NCI-H2196 (cell line): ENCODE data around the gene MAN2B1.
"Not testable (repeated sequence)": the region's sequence is repeated elsewhere in the genome, so short reads cannot be mapped to it uniquely, and the experiment has no call there.

Source experiments
- DNase-seq: peaks from one replicate; lab custom pipeline; 2025; ENCODE audit not compliant: unreplicated experiment; lab: John Stamatoyannopoulos, UW

MAN2B1 gene

DNA sequence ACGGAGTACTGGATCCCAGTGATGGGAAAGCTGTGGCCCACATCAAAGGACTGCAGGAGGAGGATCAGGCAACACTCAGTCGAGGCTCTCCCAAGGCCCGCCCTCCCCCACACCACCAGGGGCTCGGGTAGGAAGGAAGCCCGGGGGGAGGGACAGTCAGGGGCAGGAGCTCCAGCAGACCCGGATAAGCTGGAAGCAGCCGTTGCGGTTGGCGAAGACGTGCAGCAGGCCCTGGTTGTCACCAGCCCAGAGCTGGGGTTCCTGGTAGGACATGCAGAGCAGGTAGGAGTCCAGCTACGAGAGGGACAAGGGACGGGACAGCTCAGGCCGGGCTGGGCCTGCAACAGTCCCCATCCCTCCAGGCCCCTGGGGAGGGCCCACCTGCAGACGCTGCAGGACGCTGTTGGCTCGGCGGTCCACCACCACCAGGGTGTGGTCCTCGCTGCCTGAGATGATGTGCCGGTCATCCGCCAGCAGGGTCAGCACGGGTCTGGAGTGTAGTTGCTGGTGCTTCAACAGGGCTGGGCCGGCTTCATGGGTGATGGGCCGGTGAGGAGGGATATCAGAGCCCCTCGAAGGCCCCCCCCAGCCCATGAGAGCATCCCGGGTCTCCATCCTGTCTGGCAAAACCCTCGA is 23.2 kb upstream of the MAN2B1 start:
- no peak for DNase-seq

DNA sequence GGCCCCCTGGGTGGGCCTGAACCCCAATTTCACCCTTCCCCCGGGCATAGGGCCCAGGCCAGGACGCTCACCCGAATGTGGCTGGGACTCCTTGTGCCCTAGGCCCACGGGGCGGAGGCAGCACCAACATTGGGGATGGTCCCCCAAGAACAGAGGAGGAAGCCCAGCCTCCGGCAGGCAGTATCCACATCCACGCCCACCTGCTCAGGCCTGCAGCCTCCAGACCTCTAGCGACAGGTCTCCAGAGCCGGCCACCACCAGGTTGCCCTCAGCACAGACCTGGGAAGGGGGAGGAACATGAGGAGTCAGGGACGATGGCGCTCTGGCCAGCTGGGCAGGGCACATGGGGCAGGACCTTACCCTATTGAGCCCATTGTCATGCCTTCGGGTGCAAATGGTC is 22.5 kb upstream of the MAN2B1 start:
- no peak for DNase-seq

DNA sequence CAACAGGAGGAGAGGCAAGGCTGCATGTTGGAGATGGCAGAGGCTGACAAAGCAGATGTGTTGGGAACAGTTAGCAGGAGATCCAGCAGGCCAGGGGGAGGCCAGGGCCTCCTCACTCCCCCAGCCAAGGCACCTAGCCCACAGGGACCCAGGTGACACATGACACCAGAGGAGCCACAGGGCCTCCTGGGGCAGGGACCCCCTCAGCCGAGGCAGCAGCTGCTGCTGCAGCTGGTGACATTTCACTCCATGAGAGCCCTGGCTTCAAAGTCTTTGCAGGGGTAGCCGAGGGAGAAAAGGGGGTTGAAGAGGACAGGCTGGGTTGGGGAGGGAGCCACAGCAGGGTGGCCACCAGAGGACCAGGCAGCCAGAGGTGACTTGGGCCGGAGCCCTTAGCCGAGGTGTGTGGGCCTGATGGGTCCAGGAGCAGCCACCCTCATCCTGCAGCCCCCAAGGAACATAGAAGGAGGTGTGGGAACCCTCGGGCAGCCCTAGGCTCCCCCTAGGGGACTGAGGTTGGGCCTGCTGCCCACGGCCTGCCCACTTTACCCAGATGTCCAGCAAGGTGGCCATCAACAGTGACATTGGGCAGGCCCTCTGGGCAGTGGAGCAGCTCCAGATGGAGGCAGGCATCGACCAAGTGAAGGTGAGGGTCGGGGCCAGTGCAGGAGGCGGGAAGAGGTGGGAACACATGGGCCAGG is 21.1 kb upstream of the MAN2B1 start, which contains the start of gene GNG14:
Gene GNG14, plus strand, starts transcription at position 503 of the 701 bp plus-strand sequence. Its CDS starts 51 bp downstream, at position 554.
- DNase-seq = no peak

DNA sequence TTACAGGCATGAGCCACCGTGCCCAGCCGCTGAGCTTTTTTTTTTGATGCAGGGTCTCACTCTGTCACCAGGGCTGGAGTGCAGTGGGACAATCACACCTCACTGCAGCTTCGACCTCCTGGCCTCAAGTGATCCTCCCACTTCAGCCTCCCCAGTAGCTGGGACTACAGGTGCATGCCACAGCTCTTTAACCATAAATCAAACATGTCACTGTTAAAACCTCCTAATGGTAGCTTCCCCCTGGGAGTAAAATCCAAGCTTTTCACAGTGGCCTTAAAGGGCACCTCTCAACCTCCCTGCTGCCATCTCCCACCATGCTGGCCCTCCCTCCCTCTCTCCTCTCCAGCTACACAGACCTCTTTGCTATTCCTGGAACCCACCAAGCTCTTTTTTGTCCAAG is 19.3 kb upstream of the MAN2B1 start:
- no peak for DNase-seq

GRCh38 chr19:12681074-12681987 is 14.8 kb upstream of the MAN2B1 start, which contains the start of gene DHPS:
DHPS (minus strand) TSS chr19:12681880; CDS start chr19:12681766, 114 bp downstream.
- DNase-seq = peak; percentile 97

- no peak for DNase-seq
Observed at GRCh38 chr19:12680034-12680433, 13.5 kb upstream of the MAN2B1 start.

GRCh38 chr19:12678039-12678438 is 11.5 kb upstream of the MAN2B1 start:
- not testable (repeated sequence) for DNase-seq

DNA sequence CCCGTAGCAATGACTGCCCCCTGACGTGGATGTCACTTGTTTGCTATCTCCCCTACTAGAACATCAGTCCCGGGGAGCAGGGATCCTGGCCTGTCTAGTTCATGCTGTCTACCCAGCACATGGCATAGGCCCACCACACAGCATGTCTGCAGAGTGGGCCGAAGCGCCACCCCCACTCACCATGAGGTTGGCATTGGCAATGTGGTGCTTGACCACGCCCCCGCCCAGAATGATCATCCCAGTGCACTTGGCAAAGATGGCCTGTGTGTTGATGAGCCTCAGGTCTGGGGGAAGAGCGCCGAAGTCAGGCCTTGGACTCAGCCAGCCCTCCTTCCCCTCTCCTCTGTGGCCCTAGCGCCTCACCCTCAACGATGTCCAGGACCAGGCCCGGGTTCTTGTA is 10.4 kb upstream of the MAN2B1 start:
- no peak for DNase-seq

GRCh38 chr19:12676384-12676792 is 9.8 kb upstream of the MAN2B1 start:
- peak; percentile 88 for DNase-seq

GRCh38 chr19:12675940-12676339 is 9.4 kb upstream of the MAN2B1 start:
- no peak for DNase-seq

DNA sequence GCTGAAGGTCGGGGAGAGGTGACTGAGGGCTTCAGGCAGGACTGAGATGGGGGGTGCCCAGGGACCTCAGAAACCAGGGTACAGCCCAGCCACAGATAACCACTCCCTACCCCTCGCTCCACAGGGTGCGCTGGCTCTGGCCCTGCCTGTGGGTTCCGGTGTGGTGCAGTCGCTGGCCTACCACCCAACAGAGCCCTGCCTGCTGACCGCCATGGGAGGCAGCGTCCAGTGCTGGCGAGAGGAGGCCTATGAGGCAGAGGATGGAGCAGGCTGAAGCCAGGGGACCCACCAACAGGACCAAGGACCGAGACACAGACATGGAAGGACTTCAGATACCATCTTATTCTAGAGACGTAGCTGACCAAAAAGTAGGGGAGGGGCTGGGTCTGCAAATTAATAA is 8.9 kb upstream of the MAN2B1 start:
- DNase-seq = no peak

GRCh38 chr19:12672744-12673143 is 6.2 kb upstream of the MAN2B1 start:
- DNase-seq = no peak

DNA sequence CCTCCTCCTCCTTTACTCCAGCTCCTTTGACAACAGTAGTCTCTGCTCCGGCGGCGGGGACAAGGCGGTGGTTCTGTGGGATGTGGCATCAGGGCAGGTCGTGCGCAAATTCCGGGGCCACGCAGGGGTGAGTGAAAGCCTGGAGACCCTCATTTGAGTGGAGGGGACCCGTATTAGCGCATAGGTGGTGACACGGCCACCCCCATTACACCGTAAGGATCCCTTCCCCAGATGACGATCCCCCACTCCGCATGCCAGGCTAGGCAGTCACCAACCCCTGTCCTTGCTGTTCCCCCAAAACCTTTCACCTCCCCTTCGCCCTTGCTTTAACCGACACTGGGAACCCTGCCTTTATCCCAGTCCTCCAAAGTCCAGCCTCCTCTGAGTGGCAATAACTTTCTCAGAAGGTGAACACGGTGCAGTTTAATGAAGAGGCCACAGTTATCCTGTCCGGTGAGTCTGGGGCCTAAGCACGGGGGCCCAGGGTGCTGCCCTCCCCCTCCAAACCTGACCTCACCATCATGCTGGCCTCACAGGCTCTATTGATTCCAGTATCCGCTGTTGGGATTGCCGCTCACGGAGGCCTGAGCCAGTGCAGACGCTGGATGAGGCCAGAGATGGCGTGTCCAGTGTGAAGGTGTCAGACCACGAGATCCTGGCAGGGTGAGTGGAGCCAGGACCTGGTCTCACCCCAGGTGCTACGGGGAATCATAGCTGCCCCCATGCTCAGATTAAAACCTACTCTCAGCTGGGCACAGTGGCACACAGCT is 3.8 kb upstream of the MAN2B1 start:
- no peak for DNase-seq

- peak; percentile 75 for DNase-seq
Observed at GRCh38 chr19:12669270-12670158, 3.0 kb upstream of the MAN2B1 start.

DNA sequence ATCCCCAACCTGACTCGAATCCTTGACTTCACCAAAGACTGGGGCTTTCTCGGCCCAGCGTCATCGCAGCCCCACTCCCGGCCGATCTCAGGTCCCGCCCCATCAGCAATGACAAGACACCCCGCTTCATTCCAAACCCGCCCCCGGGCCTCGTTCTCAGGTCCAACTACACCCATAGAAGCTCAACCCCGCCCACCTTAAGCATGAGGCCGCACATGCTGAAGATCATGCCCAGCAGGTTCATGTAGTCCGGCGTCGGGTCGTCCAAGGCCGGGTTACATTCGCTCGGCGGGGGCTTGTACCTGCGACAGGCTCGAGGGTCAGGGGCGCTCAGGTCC is 2.4 kb upstream of the MAN2B1 start:
- DNase-seq = no peak

DNA sequence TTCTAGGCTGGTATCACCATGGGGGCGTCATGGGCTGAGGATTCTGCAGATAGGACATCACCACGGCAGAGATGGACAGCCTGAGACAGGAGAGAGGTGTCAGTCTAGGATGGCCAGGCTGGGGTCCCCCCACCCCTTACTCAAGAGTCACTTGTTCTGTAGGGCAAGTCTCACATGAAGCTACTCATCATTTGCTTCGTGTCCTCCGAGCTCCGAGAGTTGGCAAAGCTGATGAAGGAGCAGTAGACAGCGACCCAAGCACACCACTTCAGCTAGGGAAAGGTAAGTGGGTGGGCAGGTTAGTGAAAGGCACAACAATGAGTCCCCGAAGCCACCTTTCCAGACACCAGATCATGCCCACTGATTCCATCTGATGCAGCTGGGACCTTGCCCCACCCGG is 1.8 kb upstream of the MAN2B1 start:
- DNase-seq = no peak

- DNase-seq = no peak
Observed at GRCh38 chr19:12667731-12668302, 1.3 kb upstream of the MAN2B1 start.

DNA sequence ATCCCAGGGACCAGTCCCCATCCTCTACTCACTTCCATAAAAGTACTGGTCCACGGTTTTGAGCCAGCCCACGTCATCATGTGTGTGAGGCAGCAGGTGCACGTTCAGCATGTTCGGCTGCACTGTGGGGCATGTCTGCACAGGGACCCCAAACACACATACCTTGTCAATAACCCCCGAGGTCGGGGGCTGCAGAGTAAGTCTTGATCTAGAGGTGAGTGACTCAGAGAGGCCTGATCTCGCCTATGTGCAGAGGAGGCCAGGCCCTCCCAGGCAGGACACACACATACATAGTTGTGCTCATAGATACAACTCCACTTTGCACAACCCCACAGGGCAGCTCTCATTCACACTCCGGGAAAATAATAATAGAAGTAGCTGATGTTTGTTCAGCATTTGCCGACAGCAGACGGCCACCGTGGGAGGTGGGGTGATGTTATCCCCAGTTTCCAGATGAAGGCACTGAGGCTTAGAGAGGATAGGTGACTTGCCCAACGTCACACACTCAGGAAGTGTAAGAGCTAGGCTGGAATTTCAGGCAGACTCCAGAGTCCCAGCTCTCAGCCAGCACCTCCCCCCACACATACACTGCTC is 774 bp downstream of the MAN2B1 start:
- DNase-seq = no peak

GRCh38 chr19:12665281-12665573 is 1.3 kb downstream of the MAN2B1 start:
- no peak for DNase-seq
